Uterus (tissue), 2 donors: ENCODE results near the gene RALGPS2.

Experiments
- CTCF ChIP-seq, 4 experiments: fragments of 200-600 bp in 2 of 4; fragments of 450-650 bp in 2 of 4; sonication (generic) in 2 of 4; IDR thresholded peaks; one replicate each; pipeline ENCODE4 v1.5.1; 2016 to 2019; ENCODE audit warnings: antibody characterized with exemption in 4 of 4, mild to moderate bottlenecking in 2 of 4, moderate library complexity in 1 of 4
- POLR2A ChIP-seq, 2 donors: fragments of 450-650 bp; IDR thresholded peaks; one replicate each; pipeline ENCODE4 v1.6.1; 2016; ENCODE audit warnings: antibody characterized with exemption in 2 of 2, mild to moderate bottlenecking in 1 of 2, moderate library complexity in 1 of 2

DNA sequence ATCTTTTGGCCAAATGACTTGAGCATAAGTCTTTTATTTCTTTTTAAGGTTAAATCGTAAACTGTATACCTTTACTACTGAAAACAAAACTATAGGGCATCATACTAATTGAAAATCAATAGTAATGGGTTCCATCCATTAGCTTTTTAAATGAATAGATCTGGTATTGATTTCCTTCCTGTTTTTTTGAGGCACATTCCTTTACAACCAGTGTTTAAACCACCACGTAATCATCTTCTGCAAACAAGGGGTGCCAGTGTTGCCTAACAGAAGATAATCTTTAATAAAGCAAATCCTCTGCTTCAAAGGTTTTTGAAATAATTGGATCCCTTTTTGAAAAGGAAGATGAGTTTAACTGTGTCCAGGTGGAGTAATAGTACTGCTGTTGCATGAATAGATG, 194.5 kb downstream of the RALGPS2 start:
- TF ChIP-seq CTCF (IDR thresholded peaks at IDR 0.05) (no peak), POLR2A (IDR thresholded peaks at IDR 0.05) (no peak)
